CMK (cell line): ENCODE results near the gene INPP4B.
"Not testable (repeated sequence)": the region's sequence is repeated elsewhere in the genome, so short reads cannot be mapped to it uniquely, and the experiment has no call there.

Source experiments
- DNase-seq: peaks from one replicate; pipeline ENCODE4 v3.0.0-alpha.2; 2010; ENCODE audit warnings: low read depth

The INPP4B gene

DNA sequence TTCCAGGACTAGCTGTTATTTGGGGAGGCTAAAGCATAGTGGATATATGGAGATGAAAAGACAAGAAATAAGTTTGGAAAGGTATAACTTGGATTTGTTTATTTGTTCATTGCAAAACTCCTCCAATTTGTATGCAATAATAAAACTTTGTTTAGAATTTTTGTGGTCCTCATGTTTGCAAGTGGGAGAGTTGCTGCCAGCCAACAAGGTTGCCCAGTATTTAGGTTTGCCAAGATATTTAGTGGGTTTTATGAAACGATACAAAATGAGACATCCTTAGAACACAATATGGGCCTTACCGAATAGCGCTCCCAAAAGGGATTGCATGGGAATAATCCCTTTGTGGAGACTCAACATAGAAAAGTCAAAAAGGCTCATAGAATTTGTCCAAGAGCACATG lies 162.1 kb downstream of the INPP4B start:
- DNase-seq, result no peak

DNA sequence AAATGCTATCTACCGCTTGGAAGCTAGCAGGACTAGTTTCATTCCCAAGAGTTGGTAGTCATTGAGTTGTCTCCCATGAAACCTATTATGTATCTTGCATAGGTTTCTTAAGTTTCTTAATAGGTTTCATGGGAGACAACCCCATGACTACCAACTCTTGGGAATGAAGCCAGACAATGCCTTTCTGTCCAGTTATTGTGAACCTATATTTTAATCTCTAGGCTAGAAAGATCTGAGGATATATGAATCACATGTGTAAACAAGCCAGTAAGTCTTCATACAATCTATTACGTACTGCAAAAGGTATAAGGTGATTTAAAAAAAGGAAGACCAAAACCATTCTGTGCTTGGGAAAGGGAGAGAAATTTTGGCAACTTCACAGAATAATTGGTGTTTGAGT lies 162.6 kb downstream of the INPP4B start:
- DNase-seq, result no peak

DNA sequence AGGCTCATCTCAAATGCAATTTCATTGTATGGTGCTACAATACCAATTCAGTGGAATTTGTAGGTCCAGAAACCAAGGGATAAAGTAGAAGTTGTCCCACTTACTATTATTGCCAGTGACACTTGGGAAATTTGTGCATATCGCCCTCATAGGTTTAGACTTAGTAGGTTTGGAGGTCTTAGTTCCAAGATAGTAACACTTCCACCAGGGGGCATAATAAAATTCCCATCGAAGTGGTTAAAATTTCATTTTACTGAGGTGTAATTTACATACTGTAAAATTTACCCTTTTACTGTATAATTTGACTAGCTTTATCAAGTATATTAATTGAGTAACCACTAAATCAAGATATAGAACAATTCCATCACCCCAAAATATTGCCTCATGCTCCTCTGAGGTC lies 174.6 kb downstream of the INPP4B start:
- DNase-seq, result no peak

DNA sequence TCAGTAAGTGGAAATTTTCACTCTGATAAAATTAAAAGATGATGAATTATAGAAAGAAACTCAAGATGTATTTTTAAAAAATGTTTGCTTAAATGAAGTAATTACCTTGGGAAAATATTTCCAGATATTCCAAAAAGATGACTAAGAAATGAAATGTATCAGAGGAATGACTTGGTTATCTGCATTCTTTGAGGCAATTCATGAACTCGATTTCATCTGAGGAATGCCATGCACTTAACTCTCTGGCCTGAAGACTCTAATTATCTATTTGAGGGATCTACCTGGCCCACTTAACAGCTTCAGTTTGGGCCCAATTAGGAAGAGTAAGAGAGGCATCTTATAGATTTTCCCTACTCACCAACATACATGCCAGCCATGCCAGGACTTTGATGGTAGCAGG lies 182.3 kb downstream of the INPP4B start:
- DNase-seq, result no peak

DNA sequence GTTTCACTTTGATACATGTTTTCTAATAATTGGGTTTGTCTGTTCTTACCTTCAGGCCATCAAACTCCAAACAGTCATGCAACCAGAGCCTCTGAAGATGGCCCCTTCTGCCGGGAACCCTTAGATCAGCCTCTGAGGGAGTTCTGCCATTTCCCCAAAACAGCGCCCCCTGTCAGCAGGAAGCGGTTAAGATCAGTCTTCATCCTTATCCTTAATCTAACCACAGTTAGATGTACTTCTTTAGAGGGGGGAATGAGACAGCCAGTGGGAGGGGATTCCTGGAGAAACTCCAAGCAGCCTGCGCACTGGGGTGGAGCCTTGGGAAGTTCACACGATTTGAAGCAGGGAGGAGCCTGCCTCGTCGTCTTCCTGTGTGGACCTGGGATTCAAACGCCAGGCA lies 185.4 kb downstream of the INPP4B start:
- no peak for DNase-seq

DNA sequence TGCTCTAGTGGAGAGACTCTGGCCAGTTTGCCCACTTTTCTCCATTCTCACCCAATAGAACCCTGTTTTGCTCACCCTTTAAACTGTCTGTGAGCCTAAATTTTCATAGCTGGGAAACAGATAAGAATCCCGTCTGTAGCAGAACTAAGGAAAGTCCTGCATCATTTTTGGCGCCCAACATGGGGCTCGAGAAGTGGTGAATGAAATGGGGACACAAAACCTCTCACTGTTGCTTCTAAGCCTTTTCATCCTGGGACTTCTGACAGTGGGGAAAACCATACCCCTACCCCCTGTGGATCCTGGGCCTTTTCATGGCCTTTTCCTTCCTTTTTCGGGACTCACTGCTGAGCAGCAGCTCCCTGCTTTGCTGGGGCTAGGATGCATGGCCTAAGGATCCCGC lies 189.9 kb downstream of the INPP4B start:
- no peak for DNase-seq

DNA sequence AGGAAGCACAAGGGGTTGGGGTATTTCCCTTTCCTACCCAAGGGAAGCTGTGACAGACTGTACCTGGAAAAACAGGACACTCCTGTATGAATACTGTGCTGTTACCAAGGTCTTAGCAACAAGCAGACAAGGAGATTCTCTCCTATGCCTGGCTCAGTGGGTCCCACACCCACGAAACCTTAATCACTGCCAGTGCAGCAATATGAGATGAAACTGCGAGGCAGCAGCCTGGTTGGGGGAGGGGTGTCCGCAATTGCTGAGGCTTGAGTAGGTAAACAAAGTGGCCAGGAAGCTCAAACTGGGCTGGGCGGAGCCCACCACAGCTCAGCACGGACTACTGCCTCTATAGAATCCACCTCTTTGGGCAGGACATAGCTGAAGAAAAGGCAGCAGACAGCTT lies 197.7 kb downstream of the INPP4B start:
- no peak for DNase-seq

DNA sequence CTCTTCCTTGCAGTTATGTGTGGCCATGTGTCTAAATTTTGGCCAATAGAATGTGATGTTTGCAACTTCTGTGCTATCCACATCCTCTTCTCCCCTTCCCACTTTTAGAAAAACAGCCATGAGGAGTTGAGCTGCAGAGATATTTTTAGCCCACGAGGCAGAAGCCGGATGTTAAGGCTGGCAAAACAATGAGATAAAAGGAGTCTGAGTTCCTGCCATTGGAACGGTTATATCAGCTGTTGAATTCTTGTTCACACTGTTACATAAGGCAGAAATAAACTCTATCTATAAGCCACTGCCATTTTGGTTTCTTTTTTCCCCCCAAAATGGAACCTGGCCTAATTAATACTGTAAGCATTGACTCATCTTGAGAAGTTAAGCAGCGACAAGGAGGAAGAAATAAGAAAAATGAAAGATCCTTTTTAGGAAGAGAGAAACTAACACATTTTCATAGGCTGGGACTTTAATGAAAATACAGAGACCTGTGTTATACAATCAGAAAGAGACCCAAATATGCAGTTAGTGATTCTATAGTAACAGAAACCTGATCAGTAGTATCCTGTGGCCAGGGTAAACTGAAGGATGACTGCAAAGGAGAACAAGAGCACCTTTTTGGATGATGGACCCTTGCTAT lies 200.5 kb downstream of the INPP4B start:
- DNase-seq, result peak; percentile 47

DNA sequence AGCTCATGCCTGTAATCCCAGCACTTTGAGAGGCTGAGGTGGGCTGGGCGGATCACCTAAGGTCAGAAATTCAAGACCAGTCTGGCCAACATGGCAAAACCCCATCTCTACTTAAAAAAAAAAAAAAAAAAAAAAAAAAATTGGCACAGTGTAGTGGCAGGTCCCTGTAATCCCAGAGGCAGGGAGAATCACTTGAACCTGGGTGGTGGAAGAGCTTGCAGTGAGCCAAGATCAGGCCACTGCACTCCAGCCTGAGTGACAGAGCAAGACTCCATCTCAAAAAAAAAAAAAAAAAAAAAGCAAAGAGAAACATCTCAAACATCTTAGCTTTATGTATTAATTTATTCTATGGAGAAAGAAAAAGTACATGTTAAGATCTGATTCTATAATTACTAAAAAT lies 201.5 kb downstream of the INPP4B start:
- DNase-seq, result not testable (repeated sequence)

DNA sequence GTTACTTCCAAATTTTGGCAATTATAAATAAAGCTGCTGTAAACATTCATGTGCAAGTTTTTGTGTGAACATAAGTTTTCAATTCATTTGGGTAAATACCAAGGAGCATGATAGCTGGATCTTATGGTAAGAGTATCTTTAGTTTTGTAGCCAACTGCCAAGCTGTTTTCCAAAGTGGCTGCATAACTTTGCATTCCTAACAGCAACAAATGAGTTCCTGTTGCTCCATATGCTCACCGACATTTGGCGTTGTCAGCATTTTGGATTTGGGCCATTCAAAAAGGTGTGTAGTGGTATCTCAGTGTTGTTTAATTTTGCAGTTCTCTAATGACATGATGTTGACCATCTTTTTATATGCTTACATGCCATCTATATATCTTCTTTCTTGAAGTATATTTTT lies 208.5 kb downstream of the INPP4B start:
- DNase-seq, result no peak

DNA sequence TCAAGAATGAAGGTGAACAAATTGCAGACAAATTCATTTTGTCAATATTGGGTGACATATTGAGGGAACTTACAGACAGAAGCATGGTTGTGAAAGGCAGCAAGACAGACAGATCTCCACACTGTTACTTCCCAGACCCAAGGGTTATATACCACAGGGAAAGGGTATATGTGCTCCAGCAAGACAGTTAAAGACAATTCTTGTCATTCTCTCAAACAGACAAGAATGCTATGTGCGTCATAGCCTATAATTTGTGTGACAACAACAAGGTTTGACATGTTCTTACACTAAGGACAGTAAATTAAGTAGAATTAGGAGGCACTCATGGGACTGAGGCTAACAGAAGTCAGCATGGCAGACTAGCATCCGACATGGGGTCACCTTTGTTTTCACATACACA lies 214.3 kb downstream of the INPP4B start:
- no peak for DNase-seq

DNA sequence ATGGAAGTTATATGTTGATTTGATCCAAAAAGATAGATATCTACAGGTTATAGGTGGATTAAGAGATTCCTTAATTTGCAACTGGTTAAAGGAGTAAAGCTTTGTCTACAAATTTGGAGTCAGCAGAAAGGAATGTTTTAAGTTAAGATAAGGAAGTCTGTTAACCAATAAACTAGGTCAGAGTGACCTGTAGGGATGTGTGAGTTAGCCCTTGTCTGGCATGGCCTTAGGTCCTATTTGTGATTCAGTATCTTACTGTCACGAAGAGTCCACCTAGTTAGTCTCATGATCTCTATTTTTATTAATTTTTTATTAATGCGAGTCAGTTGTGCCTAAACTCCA lies 230.8 kb downstream of the INPP4B start:
- no peak for DNase-seq

DNA sequence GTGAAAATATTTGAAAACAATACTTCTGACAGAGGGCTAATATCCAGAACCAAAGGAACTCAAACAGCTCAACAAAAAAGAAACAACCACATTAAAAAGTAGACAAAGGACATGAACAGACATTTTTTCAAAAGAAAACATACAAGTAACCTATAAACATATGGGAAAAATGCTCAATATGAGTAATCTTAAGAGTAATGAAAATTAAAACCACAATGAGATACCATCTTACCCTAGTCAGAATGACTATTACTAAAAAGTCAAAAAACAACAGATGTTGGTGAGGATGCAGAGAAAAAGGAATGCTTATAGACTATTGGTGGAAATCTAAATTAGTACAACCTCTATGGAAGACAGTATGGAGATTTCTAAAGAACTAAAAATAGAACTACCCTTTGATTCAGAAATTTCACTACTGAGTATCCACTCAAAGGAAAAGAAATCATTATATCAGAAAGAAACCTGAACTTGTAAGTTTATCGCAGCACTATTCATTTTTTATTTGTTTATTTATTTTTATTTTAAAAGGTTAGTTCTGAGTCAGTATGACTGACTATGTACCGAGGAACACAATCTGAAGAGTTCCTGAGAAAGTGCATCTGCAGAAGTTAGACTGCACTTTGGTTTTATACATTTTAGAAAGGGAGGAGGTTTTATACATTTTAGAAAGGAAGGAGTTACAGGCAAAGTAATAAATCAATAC lies 231.3 kb downstream of the INPP4B start:
- no peak for DNase-seq

DNA sequence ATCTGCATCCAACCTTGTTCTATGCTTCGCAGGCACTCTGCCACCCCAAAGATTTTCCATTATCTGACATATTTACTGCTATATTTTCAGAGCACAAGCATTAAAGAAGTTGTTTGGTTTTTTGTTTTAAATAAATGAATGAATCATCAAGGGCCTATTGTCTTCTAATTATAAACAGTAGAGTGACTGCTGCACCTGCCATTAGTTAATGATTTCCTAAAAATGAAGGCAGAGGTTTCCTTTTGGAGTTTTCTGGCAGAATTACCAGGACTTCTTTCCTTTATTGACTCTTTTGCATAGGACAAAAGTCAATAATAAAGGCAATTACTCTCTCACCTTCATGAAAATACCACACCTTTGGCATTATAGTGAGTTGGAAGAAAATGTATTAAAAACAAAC lies 238.1 kb downstream of the INPP4B start:
- no peak for DNase-seq

DNA sequence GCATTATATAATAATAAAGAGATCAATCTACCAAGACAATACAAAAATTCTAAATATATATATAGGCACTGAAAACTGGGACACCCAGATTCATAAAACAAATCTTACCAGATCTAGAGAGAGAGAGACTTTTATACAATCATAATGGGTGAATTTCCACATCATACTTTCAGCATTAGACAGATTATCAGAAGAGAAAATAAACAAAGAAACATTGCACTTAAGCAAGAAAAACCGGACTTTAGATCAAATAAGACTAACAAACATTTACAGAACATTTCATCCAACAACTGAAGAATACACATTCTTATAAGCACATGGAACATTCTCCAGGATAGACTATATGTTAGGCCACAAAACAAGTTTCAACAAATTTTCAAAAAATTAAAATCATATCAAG lies 245.1 kb downstream of the INPP4B start:
- DNase-seq, result no peak

DNA sequence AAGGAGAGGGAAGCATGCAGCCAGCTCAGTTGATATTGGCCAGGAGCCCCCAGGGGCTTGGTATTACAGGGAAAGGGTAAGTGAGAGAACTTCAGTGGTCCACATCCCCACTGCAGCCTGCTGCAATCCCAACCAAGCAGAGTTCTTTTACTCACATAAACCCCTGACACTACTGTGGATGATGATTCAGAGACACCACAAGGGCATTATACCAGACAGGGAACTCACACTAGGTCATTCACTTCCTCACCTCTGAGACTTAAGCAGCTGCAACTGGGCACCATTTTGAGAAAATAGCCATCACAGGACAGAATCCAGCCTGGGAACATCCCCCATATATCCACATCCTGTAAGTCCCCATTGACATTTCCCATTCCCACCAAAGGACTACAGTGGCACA lies 248.0 kb downstream of the INPP4B start:
- no peak for DNase-seq

DNA sequence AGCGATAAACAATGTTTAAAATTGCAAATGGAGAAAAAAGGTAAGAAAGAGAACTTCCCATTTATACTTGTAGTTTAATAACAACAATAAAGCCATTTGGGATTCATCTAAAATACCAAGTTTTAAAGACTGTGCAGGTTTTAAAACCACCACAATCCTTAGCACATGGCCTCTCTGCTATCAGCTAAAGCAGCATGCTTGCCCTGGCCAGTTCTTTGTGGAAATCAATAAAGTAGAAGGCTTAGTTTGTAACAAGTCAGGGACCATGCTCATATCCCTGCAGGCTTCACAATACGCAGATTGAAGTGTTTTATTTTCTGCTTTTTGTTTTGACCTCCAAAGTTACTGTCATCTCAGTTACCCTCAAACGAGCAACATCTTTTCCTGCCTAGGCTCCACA lies 249.5 kb downstream of the INPP4B start:
- no peak for DNase-seq

DNA sequence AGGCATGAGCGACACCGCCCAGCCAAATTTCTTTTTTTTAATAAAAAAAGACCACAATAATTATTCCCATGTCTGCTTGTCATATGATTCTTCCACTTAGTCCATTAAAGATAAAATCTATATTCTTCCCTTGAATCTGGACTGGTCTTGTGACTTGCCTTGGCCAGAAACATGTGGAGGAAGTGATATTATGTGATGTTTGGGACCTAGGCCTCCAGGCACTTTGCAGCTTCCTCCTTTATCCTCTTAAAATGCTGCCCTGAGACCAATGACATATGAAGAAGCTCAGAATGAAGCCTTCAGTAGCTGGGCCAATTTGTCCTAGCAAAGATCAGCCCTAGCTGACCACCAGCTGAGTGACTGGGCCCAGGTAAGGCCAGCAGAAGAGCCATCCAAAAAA lies 250.0 kb downstream of the INPP4B start:
- DNase-seq, result peak; percentile 29

DNA sequence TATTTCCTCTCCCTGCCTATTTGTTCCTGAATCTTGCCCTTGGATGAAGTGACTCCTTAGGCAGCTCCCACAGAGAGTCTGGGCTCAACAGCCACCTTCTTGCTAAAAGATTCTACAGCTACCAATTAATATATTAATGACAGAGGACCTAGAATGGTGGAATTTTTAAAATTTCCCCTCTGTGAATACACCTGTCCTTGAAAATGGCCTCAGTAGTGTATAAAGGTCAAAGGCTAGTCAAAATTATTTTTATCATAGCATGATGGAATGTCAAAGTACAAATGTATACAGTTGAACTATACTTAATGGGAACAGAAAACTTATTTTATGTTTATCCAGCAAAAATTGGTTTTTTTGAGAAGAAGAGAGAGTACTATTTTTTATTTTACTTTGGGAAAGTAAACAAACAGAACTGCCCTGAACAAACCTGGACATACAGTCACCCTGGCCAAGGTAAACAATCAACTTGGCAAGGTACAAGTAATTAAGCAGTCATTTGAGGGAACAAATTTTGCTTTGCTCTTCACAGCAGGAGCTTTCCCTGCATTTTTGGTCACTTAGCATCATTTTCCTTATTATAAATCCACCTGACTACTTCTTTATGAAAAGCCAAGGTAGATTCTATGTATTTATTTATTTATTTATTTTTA lies 250.8 kb downstream of the INPP4B start:
- DNase-seq, result no peak

DNA sequence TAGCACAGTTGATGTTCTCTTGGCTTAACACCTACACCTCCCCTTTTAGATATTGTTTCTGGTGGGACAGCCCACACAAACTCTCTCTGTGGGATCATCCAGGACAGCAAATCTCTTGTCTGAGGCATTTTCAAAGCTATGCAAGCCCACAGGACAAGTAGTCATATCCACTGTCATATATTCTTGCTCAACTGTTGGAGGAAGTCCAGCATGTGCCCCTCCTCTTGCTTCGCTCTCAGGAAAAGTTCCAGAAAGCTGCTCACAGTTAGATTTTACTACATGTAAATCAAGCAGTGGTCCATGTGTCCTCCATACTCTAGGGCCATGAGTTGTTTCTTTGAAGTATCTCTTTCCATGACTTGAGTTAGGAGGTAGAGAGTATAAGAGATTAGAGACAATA lies 260.7 kb downstream of the INPP4B start:
- DNase-seq, result no peak

DNA sequence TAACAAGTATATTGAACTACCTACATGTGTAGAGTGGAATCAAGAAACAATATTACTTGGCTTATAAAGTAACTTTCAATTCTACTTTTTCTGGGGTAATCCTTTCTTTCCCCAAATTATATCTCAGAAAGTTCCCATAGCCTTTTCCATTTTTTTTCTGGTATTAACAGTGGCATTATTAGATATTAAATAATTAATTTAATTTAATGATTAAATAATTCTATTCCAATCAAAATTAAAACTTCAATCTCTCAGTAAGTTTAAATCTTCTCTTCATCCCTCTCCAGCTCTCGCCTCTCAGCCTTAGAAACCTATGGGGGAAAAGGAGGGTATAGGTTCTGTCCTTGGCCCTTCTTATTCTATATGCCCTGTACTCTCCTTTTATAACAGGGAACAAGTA lies 262.4 kb downstream of the INPP4B start:
- DNase-seq, result no peak

DNA sequence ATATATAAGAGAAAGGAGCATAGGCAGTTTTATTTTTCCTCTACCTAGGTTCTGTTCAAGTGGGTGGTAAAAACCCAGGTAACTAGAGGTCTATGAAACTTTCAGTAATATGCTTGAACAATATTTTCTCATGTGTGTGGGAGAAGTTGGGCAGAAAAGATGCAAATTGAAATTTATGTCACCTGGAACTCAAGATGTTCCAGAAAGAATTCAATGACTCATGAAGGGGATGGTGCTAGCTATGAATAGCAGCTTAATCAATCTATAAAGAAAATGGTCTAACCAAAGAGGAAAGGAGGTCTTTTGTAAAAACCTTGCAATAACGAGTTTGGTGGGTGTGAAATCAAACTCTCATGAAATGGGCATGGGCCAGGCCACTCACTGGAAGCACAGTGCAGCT lies 263.8 kb downstream of the INPP4B start:
- no peak for DNase-seq

DNA sequence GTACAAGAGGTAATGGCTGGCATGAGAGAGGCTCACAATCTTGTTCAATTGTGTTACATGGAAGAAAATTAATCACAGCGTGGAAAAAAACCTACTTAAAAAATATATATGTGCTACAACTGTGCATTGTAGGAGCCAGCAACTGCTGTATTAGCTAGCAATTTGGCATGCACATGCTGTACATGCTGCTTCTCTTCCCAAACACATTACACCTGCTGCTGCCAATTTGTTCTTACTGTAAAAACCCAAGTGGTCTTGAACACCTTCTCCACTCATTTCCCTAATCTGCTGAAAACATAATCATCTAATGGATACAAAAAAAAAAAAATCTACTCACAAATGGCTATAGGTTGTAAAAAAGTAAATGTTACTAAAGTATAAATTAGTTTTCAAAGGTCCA lies 264.2 kb downstream of the INPP4B start:
- no peak for DNase-seq

DNA sequence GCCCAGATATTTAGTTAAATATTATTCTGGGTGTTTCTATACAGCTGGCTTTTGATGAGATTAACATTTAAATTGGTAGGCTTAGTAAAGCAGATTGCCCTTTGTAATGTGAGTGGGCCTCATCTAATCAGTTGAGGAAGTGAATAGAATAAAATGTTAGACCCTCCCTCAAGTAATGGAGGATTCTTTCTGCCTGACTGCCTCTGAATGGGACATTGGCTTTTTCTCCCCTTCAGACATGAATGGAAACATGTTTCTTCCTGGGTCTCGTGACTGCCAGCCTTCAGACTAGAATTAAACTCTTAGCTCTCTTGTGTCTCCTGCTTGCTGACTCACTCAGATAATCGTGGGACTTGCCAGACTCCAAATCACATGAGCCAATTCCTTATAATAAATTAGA lies 266.7 kb downstream of the INPP4B start:
- no peak for DNase-seq
